Neuronal stem cell (in vitro differentiated cells): Measurements from ENCODE around the gene MFAP4.

Source experiments
- DNase-seq: peaks from one replicate; pipeline ENCODE4 v3.0.0-alpha.2; 2013; ENCODE audit warnings: low spot score
- H2AFZ ChIP-seq: one replicate; pipeline ENCODE4 v1.6.1; 2013; ENCODE audit warnings: mild to moderate bottlenecking, low read length, inconsistent platforms
- H2AK5ac ChIP-seq: 2 replicates; pipeline ENCODE4 v1.6.1; 2013; ENCODE audit warnings: low read depth, mild to moderate bottlenecking, inconsistent platforms, low read length, moderate library complexity, mixed read lengths
- H2BK120ac ChIP-seq: 2 replicates; pipeline ENCODE4 v1.6.1; 2013; ENCODE audit warnings: low read depth, mild to moderate bottlenecking, inconsistent platforms, low read length, moderate library complexity, mixed read lengths
- H2BK12ac ChIP-seq: one replicate; pipeline ENCODE4 v1.6.1; 2013; ENCODE audit warnings: low read length, inconsistent platforms
- H2BK15ac ChIP-seq: 2 replicates; pipeline ENCODE4 v1.6.1; 2013; ENCODE audit warnings: mild to moderate bottlenecking, low read length, inconsistent platforms, mixed read lengths
- H2BK5ac ChIP-seq: one replicate; pipeline ENCODE4 v1.6.1; 2013; ENCODE audit warnings: inconsistent platforms, mild to moderate bottlenecking, low read length, moderate library complexity
- H3K14ac ChIP-seq: one replicate; pipeline ENCODE4 v1.6.1; 2013; ENCODE audit warnings: low read length, inconsistent platforms
- H3K18ac ChIP-seq: 2 replicates; pipeline ENCODE4 v1.6.1; 2013; ENCODE audit warnings: low read length, inconsistent platforms
- H3K23ac ChIP-seq: 2 replicates; pipeline ENCODE4 v1.6.1; 2013; ENCODE audit warnings: low read depth, mild to moderate bottlenecking, mixed read lengths, low read length, inconsistent platforms; ENCODE audit not compliant: poor library complexity
- H3K27ac ChIP-seq: replicated peaks from 3 replicates; pipeline ENCODE4 v1.5.1; 2013; ENCODE audit warnings: low read length, inconsistent platforms
- H3K27me3 ChIP-seq, 3 experiments: 2 replicates each; pipeline ENCODE4 v1.6.1; 2013; ENCODE audit warnings: low read length in 3 of 3, mild to moderate bottlenecking in 2 of 3, inconsistent platforms in 1 of 3, low read depth in 1 of 3, mixed read lengths in 1 of 3, moderate library complexity in 1 of 3; ENCODE audit not compliant: control insufficient read depth in 3 of 3, insufficient read depth in 3 of 3
- H3K36me3 ChIP-seq, 2 donors: replicated peaks in 1 of 2; 2 replicates each; pipeline ENCODE4 v1.6.1; 2013; ENCODE audit warnings: low read length in 2 of 2; ENCODE audit not compliant: control insufficient read depth in 2 of 2, insufficient read depth in 2 of 2
- H3K4ac ChIP-seq: 2 replicates; pipeline ENCODE4 v1.6.1; 2013; ENCODE audit warnings: inconsistent platforms, mild to moderate bottlenecking, low read length, moderate library complexity
- H3K4me1 ChIP-seq, 2 donors: 1 replicate in 1 of 2; 2 replicates in 1 of 2; pipeline ENCODE4 v1.6.1; 2013; ENCODE audit warnings: low read length in 2 of 2, low read depth in 1 of 2; ENCODE audit not compliant: control insufficient read depth in 2 of 2, insufficient read depth in 1 of 2
- H3K4me2 ChIP-seq: one replicate; pipeline ENCODE4 v1.6.1; 2013; ENCODE audit warnings: mild to moderate bottlenecking, low read length, inconsistent platforms; ENCODE audit not compliant: insufficient read depth, poor library complexity, severe bottlenecking
- H3K4me3 ChIP-seq, 2 donors: 2 replicates each; pipeline ENCODE4 v1.5.1; 2013; ENCODE audit warnings: low read length in 2 of 2, mild to moderate bottlenecking in 2 of 2, inconsistent platforms in 1 of 2, moderate library complexity in 1 of 2
- H3K79me1 ChIP-seq: one replicate; pipeline ENCODE4 v1.6.1; 2013; ENCODE audit warnings: low read depth, mild to moderate bottlenecking, inconsistent platforms, low read length, moderate library complexity
- H3K9ac ChIP-seq: one replicate; pipeline ENCODE4 v1.6.1; 2013; ENCODE audit warnings: mild to moderate bottlenecking, low read depth, low read length, inconsistent platforms; ENCODE audit not compliant: poor library complexity
- H3K9me3 ChIP-seq, 2 donors: replicated peaks in 1 of 2; 2 replicates each; pipeline versions ENCODE3 to v1.6.1; 2013; ENCODE audit warnings: low read length in 2 of 2, mild to moderate bottlenecking in 2 of 2, inconsistent platforms in 1 of 2, low read depth in 1 of 2, mixed read lengths in 1 of 2, moderate library complexity in 1 of 2; ENCODE audit not compliant: control insufficient read depth in 2 of 2, insufficient read depth in 1 of 2
- H4K8ac ChIP-seq: one replicate; pipeline ENCODE4 v1.6.1; 2013; ENCODE audit warnings: low read depth, mild to moderate bottlenecking, inconsistent platforms, low read length, moderate library complexity
- H4K91ac ChIP-seq: one replicate; pipeline ENCODE4 v1.6.1; 2013; ENCODE audit warnings: low read length, low read depth, mild to moderate bottlenecking, inconsistent platforms; ENCODE audit not compliant: poor library complexity
- WGBS, 2 donors: extraction: QIAGEN DNeasy Blood & Tissue Kit; methylation state at CpG; one replicate each; pipeline ENCODE4 v1.1.7; 2013; ENCODE audit warnings: missing lambda C conversion rate in 2 of 2, mixed read lengths in 1 of 2; ENCODE audit not compliant: insufficient read length in 2 of 2, insufficient replicate concordance in 1 of 2; ENCODE audit errors: extremely low coverage in 2 of 2; 5-methylcytosine and 5-hydroxymethylcytosine counted together

MFAP4 gene

GRCh38 chr17:19342611-19343255, 44.3 kb downstream of the MFAP4 start:
- H2BK120ac ChIP-seq: no peak overlapping the region
- no peak overlapping the region for H3K27ac ChIP-seq
- H4K91ac ChIP-seq: no peak overlapping the region
- no peak overlapping the region for H3K4ac ChIP-seq
- H2AK5ac ChIP-seq: peak overlapping the region; percentile 61
- peaks cover 0 to 3% of the 10 kb centered on the region in 2 donors for H3K36me3 ChIP-seq
- no peaks in the 10 kb centered on the region for H3K9me3 ChIP-seq
- H4K8ac ChIP-seq: no peak overlapping the region
- H3K14ac ChIP-seq: no peak overlapping the region
- H3K23ac ChIP-seq: no peak overlapping the region
- H2AFZ ChIP-seq: no peak overlapping the region
- no peak overlapping the region for H2BK12ac ChIP-seq
- H3K4me1 ChIP-seq: peaks cover 17 to 19% of the 10 kb centered on the region in 2 donors
- peaks cover under 1% of the 10 kb centered on the region for H3K79me1 ChIP-seq
- H3K27me3 ChIP-seq: no peaks in the 10 kb centered on the region
- H3K18ac ChIP-seq: peak overlapping the region; percentile 72
- no peak overlapping the region for H3K9ac ChIP-seq
- no peak overlapping the region for H3K4me2 ChIP-seq
- no peak overlapping the region for H3K4me3 ChIP-seq
- H2BK5ac ChIP-seq: no peak overlapping the region
- WGBS, 2 donors: no CpG with 5 or more reads among the region's 7 CpGs
- no peak overlapping the region for H2BK15ac ChIP-seq
- no peak for DNase-seq

- WGBS, 2 donors: no CpG with 5 or more reads among the region's 20 CpGs
- no peak overlapping the region for H3K27ac ChIP-seq
Observed at GRCh38 chr17:19341641-19342610, 45.1 kb downstream of the MFAP4 start.

GRCh38 chr17:19341211-19341631, 45.8 kb downstream of the MFAP4 start:
- Histone ChIP-seq H3K27me3 (no peaks in the 10 kb centered on the region), H2AFZ (no peak overlapping the region), H3K36me3 (peaks cover 2 to 7% of the 10 kb centered on the region in 2 donors), H2AK5ac (no peak overlapping the region), H4K91ac (no peak overlapping the region), H3K9ac (no peak overlapping the region), H3K27ac (no peak overlapping the region), H3K4me3 (no peak overlapping the region), H3K4ac (no peak overlapping the region), H3K23ac (no peak overlapping the region), H3K79me1 (no peaks in the 10 kb centered on the region), H2BK15ac (no peak overlapping the region), H2BK120ac (no peak overlapping the region), H2BK5ac (no peak overlapping the region), H4K8ac (no peak overlapping the region), H3K14ac (no peak overlapping the region), H2BK12ac (no peak overlapping the region), H3K4me2 (no peak overlapping the region), H3K9me3 (no peaks in the 10 kb centered on the region), H3K4me1 (peaks cover 11 to 13% of the 10 kb centered on the region in 2 donors), H3K18ac (no peak overlapping the region)
- no CpG with 5 or more reads among the region's 7 CpGs for WGBS, 2 donors
- no peak for DNase-seq

More at GRCh38 chr17:19341641-19342610, 45.1 kb downstream of the MFAP4 start:
- Histone ChIP-seq H3K14ac (no peak overlapping the region), H3K9ac (peak overlapping the region; percentile 14), H2AFZ (no peak overlapping the region), H2BK15ac (no peak overlapping the region), H3K27me3 (no peaks in the 10 kb centered on the region), H2AK5ac (peak overlapping the region; percentile 61), H3K4ac (no peak overlapping the region), H3K79me1 (no peaks in the 10 kb centered on the region), H2BK120ac (no peak overlapping the region), H4K8ac (no peak overlapping the region), H3K4me1 (peaks cover 15 to 16% of the 10 kb centered on the region in 2 donors), H4K91ac (no peak overlapping the region), H3K18ac (peak overlapping the region; percentile 72), H3K9me3 (no peaks in the 10 kb centered on the region), H3K4me2 (no peak overlapping the region), H2BK12ac (no peak overlapping the region), H3K23ac (no peak overlapping the region), H2BK5ac (no peak overlapping the region), H3K36me3 (peaks cover under 1 to 3% of the 10 kb centered on the region in 2 donors), H3K4me3 (no peak overlapping the region)
- no peak for DNase-seq

DNA sequence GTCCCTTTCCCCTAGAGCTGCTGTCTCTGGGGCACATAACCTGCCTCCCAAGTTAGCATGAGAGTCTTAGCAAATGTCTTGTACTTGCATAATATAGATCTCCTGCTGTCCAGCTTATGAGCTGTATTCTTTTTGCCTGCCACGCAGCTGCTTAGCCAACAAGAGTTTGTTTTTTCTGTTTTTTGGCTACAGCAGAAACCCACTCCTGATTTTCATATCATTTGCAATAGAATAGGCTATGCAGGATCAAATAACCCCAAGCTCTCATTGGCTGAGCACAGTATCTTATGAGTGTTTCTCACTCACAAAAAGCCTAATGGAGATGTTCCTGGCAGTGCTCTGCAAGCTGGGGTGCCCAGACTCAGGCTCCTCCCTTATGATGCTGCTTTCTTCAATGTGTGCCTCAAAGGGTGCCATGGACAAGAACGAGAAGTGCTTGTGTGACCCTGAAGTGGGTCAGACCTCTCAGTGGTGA, 47.6 kb downstream of the MFAP4 start:
- no peak overlapping the region for H3K4ac ChIP-seq
- no peak overlapping the region for H2BK120ac ChIP-seq
- no peak overlapping the region for H3K9ac ChIP-seq
- no peaks in the 10 kb centered on the region for H3K27me3 ChIP-seq
- no peak overlapping the region for H3K23ac ChIP-seq
- no peak overlapping the region for H4K91ac ChIP-seq
- H3K4me1 ChIP-seq: peaks cover 11 to 13% of the 10 kb centered on the region in 2 donors
- H3K4me3 ChIP-seq: no peak overlapping the region
- DNase-seq: no peak
- no peaks in the 10 kb centered on the region for H3K9me3 ChIP-seq
- H4K8ac ChIP-seq: no peak overlapping the region
- H3K14ac ChIP-seq: no peak overlapping the region
- no peaks in the 10 kb centered on the region for H3K79me1 ChIP-seq
- no peak overlapping the region for H3K4me2 ChIP-seq
- H2AFZ ChIP-seq: no peak overlapping the region
- no peak overlapping the region for H2BK5ac ChIP-seq
- no CpG with 5 or more reads among the region's 2 CpGs for WGBS, 2 donors
- peaks cover 2 to 25% of the 10 kb centered on the region in 2 donors for H3K36me3 ChIP-seq
- H2BK12ac ChIP-seq: no peak overlapping the region
- no peak overlapping the region for H2BK15ac ChIP-seq
- H3K18ac ChIP-seq: no peak overlapping the region
- H3K27ac ChIP-seq: no peak overlapping the region
- H2AK5ac ChIP-seq: no peak overlapping the region
